Inflammatory macrophage treated with lipopolysaccharide for 1 hour (primary cell): ENCODE results near the gene RNU5B-1.

Experiments
- DNase-seq, 2 donors: peaks; one replicate each; pipeline ENCODE4 v3.0.0-alpha.2; 2020 to 2022

RNU5B-1 gene

GRCh38 chr15:65289261-65289854, 15.1 kb upstream of the RNU5B-1 start:
- DNase-seq = no peak

DNA sequence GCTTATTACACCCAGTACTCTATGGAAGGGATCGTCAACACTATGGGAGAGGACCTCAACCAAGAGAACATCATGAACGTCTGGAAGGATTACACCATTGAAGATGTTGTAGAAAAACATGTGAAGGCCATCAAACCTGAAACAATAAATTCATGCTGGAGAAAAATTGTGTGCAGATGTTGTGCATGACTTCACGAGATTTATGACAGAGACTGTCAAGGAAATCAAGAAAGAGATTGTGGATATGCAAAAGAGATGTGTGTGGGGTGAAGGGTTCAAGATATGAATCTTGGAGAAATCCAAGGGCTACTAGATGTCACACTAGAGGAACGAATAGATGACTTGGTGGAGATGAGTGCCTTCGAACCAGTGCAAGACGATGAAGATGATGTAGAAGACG, 14.2 kb upstream of the RNU5B-1 start:
- no peak for DNase-seq

DNA sequence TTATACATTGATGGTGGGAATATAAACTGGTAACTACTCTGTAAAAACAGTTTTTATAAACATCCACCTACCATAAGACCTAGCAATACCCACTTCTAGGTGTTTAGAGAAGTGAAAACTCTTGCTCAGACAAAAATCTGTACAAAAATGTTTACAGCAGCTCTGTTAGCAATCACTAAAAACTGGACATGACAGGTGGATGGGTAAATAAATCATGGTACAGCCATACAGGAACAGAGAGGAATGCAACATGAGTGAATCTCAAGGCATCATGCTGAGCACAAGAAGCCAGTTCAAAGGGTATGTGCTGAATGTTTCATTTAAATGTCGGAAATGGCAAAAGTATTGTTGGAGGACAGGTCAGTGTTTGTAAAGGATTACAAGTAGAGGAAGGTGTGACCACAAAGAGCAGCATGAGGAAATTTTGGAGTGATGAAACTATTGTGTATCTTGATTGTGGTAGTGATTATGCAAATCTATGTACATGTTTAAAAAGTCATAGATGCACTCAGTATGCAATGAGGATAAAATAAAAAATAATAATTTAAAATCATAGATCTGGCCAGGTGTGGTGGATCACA, 11.4 kb upstream of the RNU5B-1 start:
- no peak for DNase-seq

DNA sequence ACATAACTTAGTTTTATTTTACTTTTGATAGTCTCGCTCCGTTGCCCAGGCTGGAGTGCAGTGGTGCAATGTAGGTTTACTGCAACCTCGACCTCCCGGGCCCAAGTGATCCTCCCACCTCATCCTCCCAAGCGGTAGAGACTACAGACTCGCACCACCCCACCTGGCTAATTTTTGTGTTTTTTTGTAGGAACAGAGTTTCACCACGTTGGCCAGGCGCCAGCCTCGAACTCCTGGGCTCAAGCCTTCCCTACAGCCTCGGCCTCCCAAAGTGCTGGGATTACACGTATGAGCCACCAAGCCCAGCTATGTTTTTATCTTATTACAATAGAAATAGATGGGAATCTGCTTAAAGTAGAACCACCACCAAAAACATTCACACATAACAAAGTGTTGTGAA, 5.7 kb upstream of the RNU5B-1 start:
- DNase-seq = no peak

- no peak for DNase-seq
Observed at GRCh38 chr15:65300924-65301441, 3.5 kb upstream of the RNU5B-1 start.

GRCh38 chr15:65302061-65302460, 2.4 kb upstream of the RNU5B-1 start:
- DNase-seq = no peak

GRCh38 chr15:65303687-65304380, 643 bp upstream of the RNU5B-1 start:
- peak in 1 of 2 donors; percentile 12 for DNase-seq

DNA sequence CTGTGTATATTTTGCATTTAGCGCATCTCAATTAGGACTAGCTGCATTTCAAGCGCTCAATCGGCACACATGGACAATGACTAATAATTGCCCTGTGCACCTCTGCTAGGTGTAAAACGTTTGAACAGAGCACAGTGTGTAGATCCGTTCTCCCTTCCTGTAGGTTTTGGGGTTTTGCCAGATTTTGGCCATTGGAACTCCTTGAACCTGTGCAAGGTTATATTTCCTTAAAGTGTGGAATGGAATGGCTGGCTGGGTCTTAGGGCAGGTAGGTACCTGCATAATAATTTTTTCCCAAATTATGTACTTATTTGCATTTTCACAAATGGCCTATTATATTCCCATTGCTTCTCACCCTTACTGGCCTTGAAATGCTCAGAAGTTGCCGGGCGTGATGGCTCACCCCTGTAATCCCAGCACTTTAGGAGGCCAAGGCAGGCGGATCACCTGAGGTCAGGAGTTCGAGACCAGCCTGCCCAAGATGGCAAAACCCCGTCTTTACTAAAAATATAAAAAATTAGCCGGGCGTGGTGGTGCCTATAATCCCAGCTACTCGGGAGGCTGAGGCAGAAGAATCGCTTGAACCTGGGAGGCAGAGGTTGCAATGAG, 777 bp downstream of the RNU5B-1 start:
- DNase-seq = no peak

DNA sequence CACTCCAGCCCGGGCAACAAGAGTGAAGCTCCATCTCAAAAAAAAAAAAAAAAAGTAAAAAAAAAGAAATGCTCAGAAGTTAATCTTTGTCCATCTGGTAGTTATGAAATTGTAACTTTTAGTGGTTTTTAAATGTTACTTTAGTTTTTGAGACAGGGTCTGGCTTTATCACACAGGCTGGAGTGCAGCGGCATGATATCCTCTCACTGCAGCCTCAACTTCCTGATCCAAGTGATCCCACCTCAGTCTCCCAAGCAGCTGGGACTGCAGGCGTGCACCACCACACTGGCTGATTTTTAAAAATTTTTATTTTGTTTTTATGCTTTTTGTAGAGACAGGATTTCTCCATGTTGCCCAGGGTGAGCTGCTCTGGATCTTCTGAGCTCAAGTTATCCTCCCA, 1.3 kb downstream of the RNU5B-1 start:
- DNase-seq = peak in 1 of 2 donors; percentile 10

DNA sequence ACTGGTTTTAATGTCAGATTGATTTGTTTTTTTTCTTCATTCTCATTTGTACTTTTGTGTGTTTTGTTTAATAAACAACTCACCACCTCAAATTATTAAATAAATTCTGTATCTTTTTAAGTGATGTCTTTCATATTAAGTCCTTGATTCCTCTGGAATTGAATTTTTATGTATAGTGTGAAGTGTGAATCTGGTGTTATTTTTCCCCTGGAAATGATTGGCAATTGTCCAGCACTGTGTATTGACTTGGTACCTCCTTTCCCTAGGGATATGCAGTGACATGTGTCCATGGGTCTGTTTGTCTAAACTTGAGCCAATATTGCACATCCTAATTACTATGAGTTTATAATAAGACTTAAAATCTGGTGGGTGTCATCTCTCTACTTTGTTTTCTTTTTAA, 2.1 kb downstream of the RNU5B-1 start:
- DNase-seq = no peak

- no peak for DNase-seq
Observed at GRCh38 chr15:65307978-65308377, 3.5 kb downstream of the RNU5B-1 start.

DNA sequence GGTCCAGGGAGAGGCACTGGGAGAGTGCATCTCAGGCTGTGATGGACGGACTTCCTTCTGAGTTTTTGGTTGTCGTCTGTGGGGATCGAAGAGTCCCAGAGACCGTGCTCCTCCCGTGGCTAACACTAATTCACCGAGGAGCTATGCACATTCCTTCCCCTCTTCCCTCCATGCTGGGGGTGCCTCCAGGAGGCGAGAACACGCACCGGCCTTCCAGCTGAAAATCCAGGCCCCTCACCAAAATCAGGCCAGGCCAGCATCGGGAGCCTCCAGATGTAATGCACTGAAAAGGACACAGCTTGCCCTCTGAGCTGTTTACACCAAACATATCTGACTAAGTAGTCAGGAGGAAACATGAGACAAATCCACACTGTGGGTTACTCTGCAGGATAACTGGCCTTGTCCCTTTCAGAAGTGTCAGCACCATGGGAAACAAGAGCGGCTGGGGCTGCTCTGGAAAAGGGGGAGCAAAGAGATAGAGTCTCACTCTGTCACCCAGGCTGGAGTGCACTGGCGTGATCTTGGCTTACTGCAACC, 5.5 kb downstream of the RNU5B-1 start:
- no peak for DNase-seq

DNA sequence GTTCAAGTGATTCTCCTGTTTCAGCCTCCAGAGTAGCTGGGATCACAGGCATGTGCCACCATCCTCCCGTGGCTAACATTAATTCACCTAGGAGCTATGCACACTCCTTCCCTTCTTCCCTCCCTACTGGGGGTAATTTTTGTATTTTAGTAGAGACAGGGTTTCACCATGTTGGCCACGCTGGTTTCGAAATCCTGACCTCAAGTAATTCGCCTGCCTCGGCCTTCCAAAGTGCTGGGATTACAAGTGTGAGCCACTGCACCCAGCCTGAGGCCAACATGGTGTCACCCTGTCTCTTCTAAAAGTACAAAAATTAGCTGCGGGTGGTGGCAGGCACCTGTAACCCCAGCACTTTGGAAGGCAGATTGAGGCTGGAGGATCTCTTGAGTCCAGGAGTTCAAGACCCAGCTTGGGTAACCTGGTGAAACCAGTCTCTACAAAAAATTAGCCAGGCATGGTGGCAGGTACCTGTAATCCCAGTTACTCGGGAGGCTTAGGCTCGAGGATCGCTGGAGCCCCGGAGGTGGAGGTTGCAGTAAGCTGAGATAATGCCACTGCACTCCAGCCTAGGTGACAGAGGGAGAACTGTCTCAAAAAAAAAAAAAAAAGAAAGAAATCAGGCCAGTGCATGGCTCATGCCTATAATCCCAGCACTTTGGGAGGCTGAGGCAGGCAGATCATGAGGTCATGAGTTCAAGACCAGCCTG, 6.1 kb downstream of the RNU5B-1 start:
- DNase-seq = no peak

- no peak for DNase-seq
Observed at GRCh38 chr15:65311760-65312159, 7.3 kb downstream of the RNU5B-1 start.

DNA sequence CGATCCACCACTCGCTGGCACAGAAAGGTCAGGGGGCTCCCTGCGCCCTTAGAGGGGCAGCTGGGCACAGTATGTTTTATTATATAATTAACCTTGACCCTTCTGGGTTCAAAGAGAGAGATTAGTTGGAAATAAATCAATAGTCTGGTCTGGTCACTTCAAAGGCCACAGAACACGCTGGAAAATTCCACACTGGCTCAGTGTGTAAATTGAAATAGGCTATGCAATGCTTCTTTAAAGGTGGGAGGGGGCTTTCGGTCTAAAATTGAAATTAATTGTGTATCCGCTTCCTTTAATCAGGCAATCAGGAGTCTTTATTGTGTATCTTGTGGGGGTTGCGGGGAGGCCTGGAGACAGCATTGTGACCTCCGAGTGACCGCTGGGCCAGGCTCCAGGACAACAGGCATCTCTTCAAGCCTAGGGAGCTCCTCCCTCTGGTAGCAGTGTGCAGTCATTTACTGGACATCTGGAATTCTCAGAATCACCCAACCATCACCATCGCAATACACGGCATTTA, 8.0 kb downstream of the RNU5B-1 start:
- no peak for DNase-seq

- peak; percentile 63 to 92 for DNase-seq
Observed at GRCh38 chr15:65318870-65319356, 14.4 kb downstream of the RNU5B-1 start.

- no peak for DNase-seq
Observed at GRCh38 chr15:65323071-65323511, 18.6 kb downstream of the RNU5B-1 start.

DNA sequence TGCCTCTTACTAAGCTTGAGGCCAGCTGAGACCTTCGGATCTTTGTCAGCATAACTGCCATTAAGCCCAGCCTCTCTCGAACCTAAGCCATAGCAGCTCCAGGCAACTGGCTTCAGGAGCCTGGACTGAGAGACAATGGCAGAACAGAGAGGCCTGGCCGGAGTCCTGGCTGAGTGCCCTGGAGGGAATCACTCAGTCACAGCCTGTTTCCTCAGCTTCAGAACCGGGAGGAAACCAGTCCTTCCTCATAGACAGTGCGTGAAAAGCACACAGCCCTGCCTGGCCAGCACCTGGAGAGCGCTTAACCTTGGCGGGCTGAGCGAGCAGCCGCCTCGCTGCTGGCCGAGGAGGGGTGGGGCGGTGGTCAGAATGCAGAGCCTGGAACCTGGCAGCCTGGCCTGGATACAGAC, 21.6 kb downstream of the RNU5B-1 start:
- DNase-seq = no peak

DNA sequence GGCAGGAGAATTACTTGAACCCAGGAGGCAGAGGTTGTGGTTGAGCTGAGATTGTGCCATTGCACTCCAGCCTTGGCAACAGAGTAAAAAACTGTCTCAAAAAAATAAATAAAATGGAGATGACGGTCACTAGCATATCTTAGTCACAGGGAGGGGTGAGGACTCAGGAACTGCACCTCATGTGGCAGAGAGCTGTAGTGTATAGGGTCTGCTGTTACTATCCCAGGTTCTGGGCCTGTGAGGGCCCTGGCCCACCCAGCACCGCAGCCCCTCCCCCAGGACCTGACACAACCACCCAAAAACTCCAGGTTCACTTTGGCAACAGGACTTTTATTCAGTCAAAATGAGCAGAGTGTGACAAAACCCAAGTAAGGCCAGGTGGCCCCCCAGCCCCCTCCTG, 22.3 kb downstream of the RNU5B-1 start:
- DNase-seq = no peak

DNA sequence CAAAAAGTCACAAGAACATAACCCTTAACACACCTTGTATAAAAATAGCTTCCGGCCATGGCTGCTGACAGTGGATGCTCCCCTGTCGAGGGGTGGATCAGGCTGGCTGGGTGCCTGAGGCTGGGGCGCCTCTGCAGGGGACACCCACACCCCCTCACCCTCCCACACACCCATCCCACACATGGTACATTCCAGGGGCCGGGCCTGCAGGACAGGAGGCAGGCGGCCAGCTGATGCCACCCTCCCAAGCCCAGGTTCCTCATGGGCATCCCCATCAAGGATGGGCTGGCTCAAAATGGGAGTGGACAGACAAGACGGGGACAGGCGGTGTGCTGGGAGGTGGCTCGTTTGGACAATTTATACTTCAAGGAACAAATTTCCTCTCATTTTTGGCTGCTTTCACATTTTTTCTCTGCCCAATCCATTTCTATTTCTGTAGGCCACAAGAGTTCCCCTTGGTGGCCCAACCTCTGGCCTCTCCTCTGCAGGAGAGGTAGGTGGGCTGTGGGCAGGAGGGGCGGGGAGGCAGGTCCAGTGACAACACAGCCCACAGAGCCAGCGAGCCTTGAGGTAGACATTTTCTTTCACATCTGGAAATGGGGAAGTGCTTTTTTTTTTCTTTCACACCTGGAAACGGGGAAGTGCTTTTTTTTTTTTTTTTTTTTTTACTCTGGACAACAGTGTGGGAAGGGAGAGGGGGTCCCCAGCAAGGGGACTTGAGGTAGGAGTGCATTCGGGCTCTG, 23.3 kb downstream of the RNU5B-1 start:
- no peak for DNase-seq

- DNase-seq = no peak
Observed at GRCh38 chr15:65328506-65329287, 24.2 kb downstream of the RNU5B-1 start.
